Stromal cell of bone marrow (primary cell): ENCODE results near the gene NPTX1.

Source experiments
- DNase-seq: peaks from one replicate; pipeline ENCODE4 v3.0.0-alpha.2; 2012; ENCODE audit warnings: low read depth

Gene NPTX1

DNA sequence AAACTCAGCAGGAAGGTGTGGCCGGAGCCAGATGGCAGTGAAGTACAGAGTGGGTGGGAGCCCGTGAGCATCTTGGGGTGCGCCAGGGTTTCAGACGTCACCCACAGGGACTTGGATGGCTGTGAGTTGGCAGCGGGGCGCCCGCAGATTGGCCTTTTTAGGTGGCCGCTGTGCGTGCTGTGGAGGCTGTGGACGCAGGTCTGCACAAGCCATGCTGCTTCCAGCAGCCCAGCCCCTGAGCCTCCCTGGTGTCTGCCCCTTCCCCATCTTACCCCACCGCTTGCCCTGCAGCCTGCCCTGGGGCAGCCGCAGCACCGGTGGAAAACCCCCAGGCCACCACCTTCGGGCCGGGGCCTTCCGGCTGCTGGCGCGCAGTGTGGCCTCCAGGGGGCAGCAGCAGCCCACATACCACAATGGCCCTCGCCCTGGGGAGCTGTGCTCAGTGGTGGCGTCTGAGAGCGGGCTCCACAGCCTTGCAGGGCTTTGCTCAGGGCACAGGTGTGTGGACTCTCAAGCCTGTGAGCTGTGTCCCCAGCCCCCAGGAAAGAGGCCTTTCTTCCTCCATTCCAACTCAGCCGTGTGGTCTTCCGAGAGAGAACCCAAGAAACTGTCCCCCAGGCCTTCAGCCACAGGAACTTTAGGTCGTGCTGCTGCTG, 49.6 kb downstream of the NPTX1 start:
- DNase-seq, result no peak

DNA sequence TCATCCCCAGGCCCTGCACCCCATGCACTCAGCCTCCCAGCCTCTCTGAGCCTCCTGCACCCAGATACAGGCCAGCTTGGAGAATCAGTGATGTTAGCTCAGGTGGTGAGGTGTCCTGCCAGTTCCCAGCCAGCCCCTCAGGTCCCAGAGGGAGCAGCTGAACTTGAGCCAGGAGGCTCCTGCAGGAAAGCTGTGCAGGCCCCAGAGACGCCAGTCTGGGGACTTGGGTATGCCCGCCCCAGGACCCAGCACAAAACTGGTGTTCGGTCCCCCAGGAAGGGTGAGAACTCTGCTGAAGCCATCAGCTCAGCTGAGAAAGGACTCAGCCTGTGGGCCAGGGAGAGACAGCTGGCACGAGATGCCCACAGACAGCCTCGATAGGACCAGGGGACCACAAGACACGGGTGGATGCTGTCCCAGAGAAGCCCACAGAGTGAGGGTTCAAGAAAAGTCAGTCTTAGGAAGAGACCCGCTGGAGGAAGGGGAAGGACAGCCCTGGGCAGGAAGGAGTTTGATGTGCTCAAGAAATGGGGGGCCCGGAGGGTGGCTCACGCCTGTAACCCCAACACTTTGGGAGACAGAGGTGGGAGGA, 50.5 kb downstream of the NPTX1 start:
- no peak for DNase-seq

DNA sequence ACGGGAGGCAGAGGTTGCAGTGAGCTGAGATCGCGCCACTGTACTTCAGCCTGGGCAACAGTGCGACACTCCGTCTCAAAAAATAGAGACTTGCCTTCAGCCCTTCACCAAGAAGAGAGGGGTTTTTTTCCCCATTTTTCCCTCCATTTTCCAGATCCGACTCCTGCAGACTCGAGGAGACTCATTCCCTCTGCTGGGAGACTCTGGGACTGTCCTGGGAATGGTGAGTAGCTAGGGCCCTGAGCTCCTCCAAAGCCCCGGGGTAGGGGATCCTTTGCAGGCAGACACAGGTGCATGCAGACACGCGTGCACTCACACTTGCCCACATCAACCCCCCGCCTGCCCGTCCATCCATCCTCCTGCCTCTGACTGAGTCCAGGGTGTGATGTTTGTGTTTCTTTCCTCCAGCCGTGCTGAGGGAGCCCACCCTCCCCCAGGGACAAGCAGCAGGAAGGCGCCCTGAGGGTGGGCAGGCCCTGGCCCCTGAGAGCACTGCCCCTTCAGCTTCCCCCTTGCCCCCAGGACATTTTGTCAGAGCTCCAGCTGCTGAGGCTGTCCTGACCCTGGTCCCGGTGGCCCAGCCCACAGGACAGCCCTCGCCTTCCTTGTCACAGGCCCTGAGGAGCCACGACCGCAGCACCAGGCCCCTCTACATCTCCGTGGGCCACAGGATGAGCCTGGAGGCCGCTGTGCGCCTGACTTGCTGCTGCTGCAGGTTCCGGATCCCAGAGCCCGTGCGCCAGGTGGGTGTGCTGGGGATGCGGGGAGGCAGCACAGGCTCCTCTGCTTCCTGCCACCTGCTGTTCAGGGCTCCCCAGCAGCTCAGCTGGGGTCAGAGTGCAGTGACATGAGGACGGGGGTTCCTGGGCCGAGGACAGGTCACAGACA, 51.3 kb downstream of the NPTX1 start:
- DNase-seq, result no peak

DNA sequence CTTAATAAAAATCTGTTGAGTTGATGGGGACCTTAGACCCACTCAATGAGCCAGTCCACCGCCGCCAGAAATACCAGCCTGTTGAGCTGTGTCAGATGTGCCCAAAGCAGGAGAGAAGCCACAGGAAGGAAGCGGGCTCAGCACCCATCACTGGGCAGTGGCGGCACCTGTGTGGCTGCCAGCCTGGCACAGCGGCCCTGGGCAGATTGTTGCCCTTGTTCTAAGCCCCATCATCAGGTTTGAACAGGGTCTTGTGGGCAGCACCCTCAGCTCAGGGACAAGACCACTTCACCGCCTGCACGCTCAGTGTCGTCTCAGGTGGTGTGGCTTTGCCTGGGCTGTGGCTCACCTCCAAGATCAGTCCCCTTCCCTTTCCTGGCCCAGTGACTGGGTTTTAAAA, 52.1 kb downstream of the NPTX1 start:
- no peak for DNase-seq

DNA sequence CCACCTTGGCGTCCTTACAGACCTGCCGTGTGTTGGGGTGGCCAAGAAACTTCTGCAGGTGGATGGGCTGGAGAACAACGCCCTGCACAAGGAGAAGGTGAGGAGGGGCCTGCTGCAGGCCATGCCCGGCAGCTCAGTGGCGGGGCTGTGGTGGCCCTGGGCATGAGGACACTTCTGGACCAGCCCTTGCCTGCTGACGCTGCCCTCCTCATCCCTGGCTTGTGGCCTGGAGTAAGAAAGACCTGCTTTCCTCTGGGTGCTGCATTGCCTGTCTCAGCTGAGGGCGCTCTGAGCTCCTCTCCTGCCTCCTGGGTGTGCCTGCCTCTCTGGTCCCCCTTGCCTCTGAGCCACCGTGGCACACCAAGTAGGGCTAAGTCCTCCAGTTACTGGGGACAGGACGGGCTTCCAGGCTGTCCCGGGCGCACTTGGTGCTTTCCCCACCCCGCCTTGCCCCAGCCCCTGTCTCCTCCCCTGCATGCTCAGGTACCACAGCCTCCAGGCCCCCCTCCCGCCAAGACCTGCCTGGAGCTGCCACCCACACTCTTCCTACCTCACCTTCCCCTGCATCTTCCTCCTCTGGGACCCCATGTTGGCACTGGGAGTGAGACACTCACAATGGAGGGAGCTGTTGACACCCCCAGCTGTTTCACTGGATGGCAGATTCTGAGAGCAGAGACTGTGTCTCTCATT, 52.7 kb downstream of the NPTX1 start:
- no peak for DNase-seq

DNA sequence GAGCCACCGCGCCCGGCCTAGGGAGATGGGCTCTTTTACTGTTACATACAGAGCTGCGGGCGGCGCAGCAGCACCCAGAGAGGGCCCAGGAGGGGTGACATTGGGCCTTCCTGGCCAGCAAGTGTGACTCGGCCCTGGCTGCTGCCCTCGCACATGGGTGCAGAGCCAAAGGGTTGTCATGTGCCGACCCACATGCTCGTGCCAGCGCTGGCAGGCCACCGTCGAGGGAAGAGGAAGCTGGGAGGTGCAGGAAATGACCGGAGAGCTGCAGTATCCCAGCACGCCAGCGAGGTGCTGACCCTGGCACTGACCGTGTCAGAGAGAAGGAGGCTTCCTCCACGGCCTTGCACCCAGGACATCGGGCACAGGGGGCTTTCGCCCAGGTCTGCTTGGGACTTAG, 53.4 kb downstream of the NPTX1 start:
- no peak for DNase-seq

DNA sequence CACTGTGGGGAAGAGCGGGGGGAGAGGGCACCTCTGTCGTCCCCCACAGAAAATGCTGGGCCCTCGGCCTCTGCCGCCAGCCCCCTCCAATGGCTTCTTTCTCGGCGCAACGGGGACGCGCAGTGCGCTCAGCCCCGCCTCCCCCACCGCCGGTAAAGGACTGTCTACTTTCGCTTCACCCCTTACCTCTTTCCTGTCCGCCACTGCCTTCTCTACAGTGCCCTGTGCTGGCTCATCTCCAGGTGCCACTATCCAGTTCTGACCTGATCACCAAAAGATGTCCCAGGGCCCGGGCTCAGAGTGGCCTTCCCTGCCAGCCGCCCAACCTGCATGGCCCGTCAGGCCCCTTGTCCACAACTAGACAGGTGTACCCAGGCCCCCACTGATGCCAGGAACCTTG, 54.1 kb downstream of the NPTX1 start:
- DNase-seq, result no peak

DNA sequence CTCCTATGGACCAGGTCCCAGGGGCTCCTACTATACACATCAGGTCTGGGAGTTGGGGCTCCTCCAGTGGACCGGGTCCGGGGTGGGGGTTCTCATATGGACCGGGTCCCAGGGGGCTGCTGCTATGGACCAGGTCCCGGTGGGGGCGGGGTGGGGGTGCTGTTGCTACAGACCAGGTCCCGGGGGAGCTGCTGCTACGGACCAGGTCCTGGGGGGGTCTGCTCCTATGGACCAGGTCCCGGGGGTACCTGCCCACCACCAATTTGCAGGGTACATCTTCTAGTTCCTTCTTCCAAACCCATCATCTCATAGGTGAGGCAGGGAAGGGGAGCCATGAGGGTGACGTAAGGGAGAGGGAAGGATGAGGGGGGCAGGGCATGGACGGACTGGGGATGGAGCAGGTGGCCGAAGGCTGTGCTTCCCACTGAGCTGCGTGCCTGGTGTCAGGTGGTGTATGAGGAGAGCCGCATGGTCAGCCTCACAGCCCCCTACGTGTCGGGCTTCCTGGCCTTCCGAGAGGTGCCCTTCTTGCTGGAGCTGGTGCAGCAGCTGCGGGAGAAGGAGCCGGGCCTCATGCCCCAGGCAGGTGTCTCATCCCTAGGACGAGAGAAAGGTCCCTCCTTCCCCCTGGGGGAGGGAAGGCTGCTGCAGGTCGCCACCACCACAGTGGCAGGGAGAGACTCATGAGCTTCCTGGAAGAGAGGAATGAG, 54.9 kb downstream of the NPTX1 start:
- DNase-seq, result no peak

DNA sequence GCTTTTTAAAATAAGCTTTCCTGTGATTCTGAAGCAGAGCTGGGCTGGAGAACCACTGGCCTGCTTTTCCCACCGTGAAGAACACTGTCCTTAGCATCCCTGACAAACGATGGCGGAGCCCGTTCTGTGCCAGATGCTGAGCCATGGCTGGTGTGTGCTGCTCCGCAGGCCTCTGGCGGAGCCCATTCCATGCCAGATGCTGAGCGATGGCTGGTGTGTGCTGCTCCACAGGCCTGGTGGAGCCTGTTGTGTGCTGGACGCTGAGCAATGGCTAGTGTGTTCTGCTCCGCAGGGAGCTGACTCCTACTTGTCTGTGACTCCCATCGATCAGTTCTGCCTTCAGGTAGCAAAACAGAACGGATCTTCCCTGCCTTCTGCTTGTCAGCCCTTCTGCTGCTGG, 57.2 kb downstream of the NPTX1 start:
- no peak for DNase-seq

DNA sequence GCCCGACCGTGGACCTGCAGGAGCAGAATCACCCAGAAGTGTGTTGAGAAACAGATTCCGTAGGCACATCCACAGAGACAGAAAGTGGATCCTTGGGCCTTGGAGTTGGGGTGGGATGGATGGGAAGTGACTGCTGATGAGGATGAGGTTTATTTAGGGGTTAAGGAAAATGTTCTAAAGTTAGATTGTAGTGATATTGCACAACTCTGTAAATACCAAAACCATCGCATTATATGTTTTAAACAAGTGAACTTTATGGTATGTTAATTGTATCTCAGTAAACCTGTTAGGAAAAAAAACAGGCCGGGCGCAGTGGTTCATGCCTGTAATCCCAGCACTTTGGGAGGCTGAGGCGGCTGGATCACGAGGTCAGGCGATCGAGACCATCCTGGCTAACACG, 57.8 kb downstream of the NPTX1 start:
- DNase-seq, result no peak
